ENCODE results near the gene PIGU. TPM values are rescaled to one million over a fixed set of nuclear protein-coding genes. Genes with fewer than 3 reads are reported as not detected.
A peak's percentile ranks its signal among the peaks of the same experiment; 100 is the strongest.

Gene PIGU
- total and polyA plus RNA-seq, 2 of the 13 experiments (the other 11 are each of a cell fraction or from before 2014, with no cell fraction given) = 45.5 to 231 TPM

- TF ChIP-seq ZNF574 (CRISPR knock-in tag; IDR thresholded peaks at IDR 0.05) (no peak), RBM22 (optimal IDR thresholded peaks at IDR 0.05; ENCODE audit: low read length) (no peak), RXRB (CRISPR knock-in tag; IDR thresholded peaks at IDR 0.05; ENCODE audit: borderline replicate concordance) (no peak; the same call in none of the 2 replicates), ZSCAN21 (CRISPR knock-in tag; IDR thresholded peaks at IDR 0.05; ENCODE audit: borderline replicate concordance) (0 out of 2 replicates have a peak, but pooled peaks have one; percentile 41), ZNF687 (CRISPR knock-in tag; IDR thresholded peaks at IDR 0.05) (peak; percentile 44; the same call in 1 of the 2 replicates), TCF7 (IDR thresholded peaks at IDR 0.05; ENCODE audit: low read depth) (no peak; the same call in 1 of the 2 replicates), ZNF451 (CRISPR knock-in tag; IDR thresholded peaks at IDR 0.05) (0 out of 2 replicates have a peak, but pooled peaks have one; percentile 11), FUBP1 (CRISPR knock-in tag; IDR thresholded peaks at IDR 0.05; ENCODE audit: borderline replicate concordance) (peak; percentile 10; the same call in 1 of the 2 replicates), AKAP8 (CRISPR knock-in tag; IDR thresholded peaks at IDR 0.05) (no peak), PCBP2 (optimal IDR thresholded peaks at IDR 0.05; ENCODE audit: low read depth, low read length, poor library complexity, severe bottlenecking) (peak; percentile 17), TRAFD1 (CRISPR knock-in tag; IDR thresholded peaks at IDR 0.05; ENCODE audit: borderline replicate concordance) (0 out of 2 replicates have a peak, but pooled peaks have one; percentile 86), LRRFIP1 (CRISPR knock-in tag; conservative IDR thresholded peaks at IDR 0.05) (no peak)
Observed at GRCh38 chr20:34705397-34706301, 28.8 kb upstream of the PIGU start (continued).
